Transverse colon (tissue), 4 donors: Measurements from ENCODE around the gene PCMTD2.

Experiments used
- POLR2A ChIP-seq: fragments of 450-650 bp; IDR thresholded peaks from one replicate; pipeline ENCODE4 v1.6.1; 2016; ENCODE audit warnings: antibody characterized with exemption, mild to moderate bottlenecking, moderate library complexity
- POLR2AphosphoS5 ChIP-seq, 3 donors: sonication (generic); formaldehyde crosslinking; IDR thresholded peaks; one replicate each; pipeline ENCODE4 v1.6.1; 2016; ENCODE audit warnings: antibody characterized with exemption in 3 of 3
- TF ChIP-seq, protein P1 (sequence below), 5 experiments: fragments of 200-600 bp in 3 of 5; fragments of 450-650 bp in 2 of 5; sonication (generic) in 3 of 5; IDR thresholded peaks; 1 replicate in 2 of 5; 2 replicates in 3 of 5; pipeline ENCODE4 v1.5.1; 2016 to 2017; ENCODE audit warnings: antibody characterized with exemption in 5 of 5, inconsistent platforms in 3 of 5, mild to moderate bottlenecking in 2 of 5, moderate library complexity in 1 of 5

DNA sequence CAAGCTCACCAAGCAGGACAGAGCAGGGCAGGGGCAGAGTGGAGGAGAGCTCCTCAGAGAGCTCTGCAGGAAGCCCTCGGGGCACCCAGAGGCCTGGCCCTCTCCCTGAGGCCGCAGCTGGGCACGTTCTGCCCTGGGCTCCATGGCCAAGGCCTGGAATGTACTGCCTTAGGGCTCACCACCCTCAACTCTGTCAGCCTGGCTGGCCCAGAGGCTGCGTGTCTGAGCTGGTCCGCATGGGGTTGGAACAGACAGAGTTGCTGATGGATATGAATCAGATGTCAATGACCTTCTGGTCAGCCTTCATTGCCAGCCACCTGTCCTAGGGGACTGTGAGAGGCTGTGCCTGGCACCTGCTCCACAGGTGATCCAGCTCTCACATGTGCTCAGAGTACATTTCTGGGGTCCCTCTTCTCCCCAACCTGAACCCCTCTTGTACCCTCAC, 33.2 kb upstream of the PCMTD2 start:
- TF ChIP-seq POLR2A (no peak), POLR2AphosphoS5 (IDR thresholded peaks at IDR 0.05) (no peak)
- TF ChIP-seq, protein P1, sequence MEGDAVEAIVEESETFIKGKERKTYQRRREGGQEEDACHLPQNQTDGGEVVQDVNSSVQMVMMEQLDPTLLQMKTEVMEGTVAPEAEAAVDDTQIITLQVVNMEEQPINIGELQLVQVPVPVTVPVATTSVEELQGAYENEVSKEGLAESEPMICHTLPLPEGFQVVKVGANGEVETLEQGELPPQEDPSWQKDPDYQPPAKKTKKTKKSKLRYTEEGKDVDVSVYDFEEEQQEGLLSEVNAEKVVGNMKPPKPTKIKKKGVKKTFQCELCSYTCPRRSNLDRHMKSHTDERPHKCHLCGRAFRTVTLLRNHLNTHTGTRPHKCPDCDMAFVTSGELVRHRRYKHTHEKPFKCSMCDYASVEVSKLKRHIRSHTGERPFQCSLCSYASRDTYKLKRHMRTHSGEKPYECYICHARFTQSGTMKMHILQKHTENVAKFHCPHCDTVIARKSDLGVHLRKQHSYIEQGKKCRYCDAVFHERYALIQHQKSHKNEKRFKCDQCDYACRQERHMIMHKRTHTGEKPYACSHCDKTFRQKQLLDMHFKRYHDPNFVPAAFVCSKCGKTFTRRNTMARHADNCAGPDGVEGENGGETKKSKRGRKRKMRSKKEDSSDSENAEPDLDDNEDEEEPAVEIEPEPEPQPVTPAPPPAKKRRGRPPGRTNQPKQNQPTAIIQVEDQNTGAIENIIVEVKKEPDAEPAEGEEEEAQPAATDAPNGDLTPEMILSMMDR (IDR thresholded peaks at IDR 0.05), result no peak
